GM19397 (cell line): ENCODE data around the gene MS4A3.
"Not testable (repeated sequence)": the region's sequence is repeated elsewhere in the genome, so short reads cannot be mapped to it uniquely, and the experiment has no call there.

Source experiments
- ATAC-seq: cut with Tn5 transposase; IDR thresholded peaks from one replicate; pipeline ENCODE4 v1.9.1; 2021; ENCODE audit warnings: mild to moderate bottlenecking, moderate library complexity; ENCODE audit not compliant: unreplicated experiment

MS4A3 gene

DNA sequence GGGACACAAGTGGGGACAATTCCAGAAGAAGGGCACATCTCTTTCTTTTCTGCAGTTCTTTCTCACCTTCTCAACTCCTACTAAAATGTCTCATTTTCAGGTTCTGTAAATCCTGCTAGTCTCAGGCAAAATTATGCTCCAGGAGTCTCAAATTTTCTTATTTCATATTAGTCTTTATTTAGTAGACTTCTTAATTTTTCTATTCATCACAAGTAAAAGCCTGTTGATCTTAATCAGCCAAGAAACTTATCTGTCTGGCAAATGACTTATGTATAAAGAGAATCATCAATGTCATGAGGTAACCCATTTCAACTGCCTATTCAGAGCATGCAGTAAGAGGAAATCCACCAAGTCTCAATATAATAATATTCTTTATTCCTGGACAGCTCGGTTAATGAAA lies 31.9 kb downstream of the MS4A3 start, which contains the start of gene MS4A2:
MS4A2 (plus strand) TSS at position 301 of the 400 bp plus-strand sequence. CDS start 102 bp downstream, outside the sequence.
- no peak for ATAC-seq

DNA sequence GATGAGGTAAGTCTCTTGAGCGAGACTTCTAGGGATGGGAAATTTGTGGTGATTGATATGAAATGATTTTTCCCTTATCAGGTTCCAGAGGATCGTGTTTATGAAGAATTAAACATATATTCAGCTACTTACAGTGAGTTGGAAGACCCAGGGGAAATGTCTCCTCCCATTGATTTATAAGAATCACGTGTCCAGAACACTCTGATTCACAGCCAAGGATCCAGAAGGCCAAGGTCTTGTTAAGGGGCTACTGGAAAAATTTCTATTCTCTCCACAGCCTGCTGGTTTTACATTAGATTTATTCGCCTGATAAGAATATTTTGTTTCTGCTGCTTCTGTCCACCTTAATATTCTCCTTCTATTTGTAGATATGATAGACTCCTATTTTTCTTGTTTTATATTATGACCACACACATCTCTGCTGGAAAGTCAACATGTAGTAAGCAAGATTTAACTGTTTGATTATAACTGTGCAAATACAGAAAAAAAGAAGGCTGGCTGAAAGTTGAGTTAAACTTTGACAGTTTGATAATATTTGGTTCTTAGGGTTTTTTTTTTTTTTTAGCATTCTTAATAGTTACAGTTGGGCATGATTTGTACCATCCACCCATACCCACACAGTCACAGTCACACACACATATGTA lies 39.1 kb downstream of the MS4A3 start:
- no peak for ATAC-seq

DNA sequence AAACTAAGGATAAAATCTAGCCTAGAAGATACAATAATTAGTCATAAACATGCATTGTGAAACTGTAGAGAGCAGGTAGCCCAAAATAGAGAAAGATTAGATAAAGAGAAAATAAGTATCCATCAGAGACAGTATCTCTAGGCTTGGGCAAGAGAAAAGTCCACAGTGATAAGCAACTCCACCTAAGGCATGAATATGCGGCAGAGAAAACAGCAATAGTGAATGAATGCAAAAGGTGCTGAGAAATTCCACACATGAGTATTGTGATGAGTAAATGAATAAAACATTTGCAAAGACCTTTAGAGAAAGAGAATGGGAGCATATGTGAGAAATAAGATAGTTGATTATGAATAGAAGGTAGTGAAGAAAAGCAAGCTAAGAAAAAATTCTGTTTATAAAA lies 40.7 kb downstream of the MS4A3 start:
- no peak for ATAC-seq

DNA sequence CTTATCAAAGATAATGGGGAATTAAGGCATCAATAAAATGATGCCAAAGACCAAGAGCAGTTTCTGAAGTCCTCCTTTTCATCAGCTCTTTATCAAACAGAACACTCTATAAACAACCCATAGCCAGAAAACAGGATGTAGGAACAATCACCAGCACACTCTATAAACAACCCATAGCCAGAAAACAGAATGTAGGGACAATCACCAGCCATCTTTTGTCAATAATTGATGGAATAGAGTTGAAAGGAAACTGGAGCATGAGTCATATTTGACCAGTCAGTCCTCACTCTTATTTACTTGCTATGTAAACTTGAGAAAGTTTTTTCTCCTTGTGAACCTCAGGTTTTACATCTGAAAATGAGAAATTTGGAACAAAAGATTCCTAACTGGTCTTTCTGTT lies 42.0 kb downstream of the MS4A3 start:
- no peak for ATAC-seq

DNA sequence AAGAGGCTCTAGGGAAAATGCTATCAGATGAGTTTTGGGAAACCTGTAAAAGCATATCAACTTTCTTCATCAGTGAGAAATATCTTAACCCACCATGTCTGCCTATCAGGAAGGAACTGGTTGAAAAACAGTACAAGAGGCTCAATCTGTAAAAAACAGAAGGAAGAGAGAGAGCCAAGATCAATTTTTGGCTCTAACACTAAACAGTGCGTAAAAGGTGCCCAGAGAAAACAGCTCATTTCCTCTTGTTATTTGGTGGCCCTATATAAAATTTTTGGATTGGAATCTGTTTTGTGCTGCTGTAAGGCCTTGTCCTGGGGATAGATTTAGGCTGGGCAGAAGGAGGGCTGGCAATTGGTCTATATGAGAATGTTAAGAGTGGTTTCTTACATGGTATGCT lies 44.1 kb downstream of the MS4A3 start:
- ATAC-seq = no peak

DNA sequence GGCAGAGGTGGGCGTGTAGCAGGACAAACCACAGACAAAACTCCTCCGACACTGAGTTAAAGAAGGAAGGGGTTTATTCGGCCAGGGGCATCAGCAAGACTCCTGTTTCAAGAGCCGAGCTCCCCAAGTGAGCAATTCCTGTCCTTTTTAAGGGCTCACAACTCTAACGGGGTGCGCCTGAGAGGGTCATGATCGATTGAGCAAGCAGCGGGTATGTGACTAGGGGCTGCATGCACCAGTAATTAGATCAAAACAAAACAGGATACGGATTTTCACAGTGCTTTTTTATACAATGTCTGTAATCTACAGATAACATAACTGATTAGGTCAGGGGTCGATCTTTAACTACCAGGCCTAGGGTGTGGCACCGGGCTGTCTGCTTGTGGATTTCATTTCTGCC lies 44.9 kb downstream of the MS4A3 start:
- not testable (repeated sequence) for ATAC-seq

DNA sequence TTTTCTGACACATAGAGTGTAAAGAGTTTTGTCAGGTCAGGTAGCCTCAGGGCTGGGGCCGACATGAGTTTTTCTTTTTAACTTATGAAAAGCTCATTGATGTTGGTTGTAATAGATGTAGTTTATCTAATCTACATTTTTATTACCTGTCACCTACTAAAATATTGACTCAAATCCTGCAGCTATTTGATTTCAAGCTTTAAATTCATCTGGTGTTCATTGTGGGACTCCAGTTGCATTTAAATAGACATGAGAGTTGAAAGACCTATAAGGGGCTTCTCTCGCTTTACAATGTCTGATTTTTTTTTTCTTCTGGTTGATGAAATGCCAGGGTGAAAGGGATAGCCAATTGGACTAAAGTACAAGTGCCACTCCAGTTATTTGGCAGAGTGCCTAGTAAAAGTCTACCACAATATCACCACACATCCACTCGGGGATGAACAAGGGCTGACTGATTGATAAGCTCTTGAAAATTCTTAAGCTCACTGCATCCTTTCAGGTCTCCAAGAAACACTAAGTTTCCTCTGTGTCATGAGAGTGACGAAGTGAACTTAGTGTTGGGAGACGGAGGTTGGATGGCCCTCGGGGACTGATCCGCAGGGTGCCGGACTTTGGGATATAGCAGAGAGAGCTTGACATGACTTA lies 48.1 kb downstream of the MS4A3 start:
- ATAC-seq = not testable (repeated sequence)

DNA sequence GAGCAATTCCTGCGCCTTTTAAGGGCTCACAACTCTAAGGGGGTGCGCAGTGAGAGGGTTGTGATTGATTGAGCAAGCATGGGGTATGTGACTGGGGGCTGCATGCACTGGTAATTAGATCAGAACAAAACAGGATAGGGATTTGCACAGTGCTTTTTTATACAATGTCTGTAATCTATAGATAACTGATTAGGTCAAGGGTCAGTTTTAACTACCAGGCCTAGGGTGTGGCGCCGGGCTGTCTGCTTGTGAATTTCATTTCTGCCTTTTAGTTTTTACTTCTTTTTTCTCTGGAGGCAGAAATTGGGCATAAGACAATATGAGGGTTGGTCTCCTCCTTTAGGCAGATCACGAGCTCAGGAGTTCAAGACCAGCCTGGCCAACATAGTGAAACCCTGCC lies 52.2 kb downstream of the MS4A3 start:
- not testable (repeated sequence) for ATAC-seq

DNA sequence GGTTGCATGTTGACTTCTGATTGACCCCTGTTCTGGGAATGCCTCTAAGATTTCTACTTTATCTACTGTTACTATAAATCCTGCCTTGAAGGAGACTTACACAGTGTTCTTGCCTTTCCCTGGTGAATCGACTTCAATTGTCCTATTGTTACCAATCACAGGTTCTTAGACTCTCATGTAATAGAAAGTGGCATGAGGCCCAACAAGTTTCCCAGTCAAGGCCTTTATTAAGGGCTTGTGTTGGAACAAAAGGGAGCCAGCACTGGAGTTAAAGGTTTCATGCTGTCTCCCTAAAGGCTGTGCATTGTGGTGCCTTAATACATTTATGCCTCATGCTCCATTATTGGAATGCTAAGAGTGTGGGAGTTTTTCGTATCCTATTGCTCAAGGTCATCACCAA lies 55.3 kb downstream of the MS4A3 start:
- no peak for ATAC-seq

DNA sequence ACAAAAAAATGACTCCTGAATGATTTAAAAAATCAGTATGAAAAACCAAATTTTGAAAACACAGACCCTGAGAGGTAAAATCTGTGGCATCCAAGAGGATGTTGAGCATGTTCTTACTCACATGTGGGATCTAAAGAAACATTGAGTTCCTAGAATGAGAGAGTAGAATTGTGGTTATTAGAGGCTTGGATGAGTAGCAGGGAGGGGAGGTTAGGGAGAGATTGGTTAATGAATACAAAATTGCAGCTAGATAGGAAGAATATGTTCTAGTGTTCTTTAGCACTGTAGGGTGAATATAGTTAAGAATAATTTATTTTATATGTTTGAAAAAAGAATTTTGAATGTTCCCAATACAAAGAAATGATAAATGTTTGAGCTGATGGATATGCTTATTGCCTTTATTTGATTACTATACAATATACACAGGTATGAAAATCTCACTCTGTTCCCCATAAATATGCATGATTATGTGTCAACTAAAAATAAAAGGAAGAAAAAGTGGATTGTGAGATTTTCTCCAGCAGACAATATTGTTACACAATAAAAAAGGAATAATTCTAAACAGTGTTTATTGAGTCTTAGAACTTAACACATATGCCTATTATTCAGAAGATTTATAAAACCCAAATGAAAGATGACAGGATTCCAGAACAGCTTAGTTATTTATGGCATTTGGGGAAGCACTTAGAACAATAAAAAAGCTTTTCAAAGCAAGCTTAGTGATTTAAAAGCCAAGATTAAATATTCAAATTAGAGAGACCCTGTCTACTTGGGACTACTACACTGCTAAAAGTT lies 60.7 kb downstream of the MS4A3 start:
- ATAC-seq = no peak

DNA sequence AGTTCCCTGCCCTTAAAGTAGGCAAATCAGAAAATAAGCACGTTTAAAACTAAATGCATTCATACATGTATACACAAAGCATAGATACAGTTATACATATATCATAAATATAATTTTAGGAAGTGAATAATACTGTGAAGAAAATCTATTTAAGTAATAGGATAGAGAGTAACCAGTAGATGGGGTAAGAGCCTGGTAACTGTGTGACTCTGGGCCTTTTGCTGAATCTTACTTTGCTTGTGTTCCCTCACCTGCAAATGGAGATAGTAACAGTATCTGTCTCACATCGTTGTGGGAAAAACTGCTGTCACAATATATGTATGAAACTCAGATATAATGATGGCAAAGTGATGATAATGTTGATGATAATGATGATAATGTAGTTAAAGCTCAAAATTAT lies 61.9 kb downstream of the MS4A3 start:
- no peak for ATAC-seq

DNA sequence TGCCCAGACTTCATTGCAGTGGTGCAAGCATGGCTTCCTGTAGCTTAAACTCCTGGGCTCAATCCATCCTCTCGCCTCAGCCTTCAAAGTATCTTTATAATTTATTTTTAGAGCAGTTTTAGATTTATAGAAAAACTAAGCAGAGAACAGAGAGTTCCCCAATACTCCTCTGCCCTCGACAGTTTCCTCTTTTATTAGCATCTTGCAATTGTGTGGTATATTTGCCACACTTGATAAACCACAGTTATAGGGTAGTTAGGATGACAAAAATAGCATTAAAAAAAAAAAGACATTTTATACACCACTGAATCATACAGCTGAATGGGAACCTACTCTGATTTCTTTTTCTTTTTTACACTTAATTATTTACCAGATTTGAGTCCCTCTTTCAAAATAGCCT lies 63.2 kb downstream of the MS4A3 start:
- ATAC-seq = no peak
